H1 (cell line): ENCODE data around the gene NEO1. TPM values are rescaled to one million over a fixed set of nuclear protein-coding genes. Genes with fewer than 3 reads are reported as not detected.

Source experiments
- CTCF ChIA-PET: fragments of 300-600 bp; sonication (Branson Sonifier 250); formaldehyde crosslinking; loops from one replicate; lab custom pipeline; 2021; ENCODE audit not compliant: partially characterized antibody; lab: Charles Lee
- POLR2A ChIA-PET: fragments of 300-600 bp; sonication (Branson Sonifier 250); formaldehyde crosslinking; loops from one replicate; lab custom pipeline; 2021; ENCODE audit warnings: inconsistent platforms; ENCODE audit not compliant: partially characterized antibody; lab: Charles Lee
- DNase-seq, 2 experiments: peaks; one replicate each; pipeline versions ENCODE4 v3.0.0 to v3.0.0-alpha.2; 2010 to 2022; ENCODE audit warnings: low spot score in 2 of 2, low read depth in 1 of 2, mixed read lengths in 1 of 2
- FAIRE-seq: peaks from 2 replicates; lab custom pipeline; 2011; peaks lifted over from hg19 to GRCh38; lab: Jason Lieb, UNC
- H2AFZ ChIP-seq: 2 replicates; pipeline ENCODE4 v1.8.1; 2012; ENCODE audit warnings: low read length, inconsistent platforms
- H2AK5ac ChIP-seq: 2 replicates; pipeline ENCODE4 v1.6.1; 2013; ENCODE audit warnings: low read depth, low read length
- H2BK120ac ChIP-seq: replicated peaks from 2 replicates; pipeline ENCODE3; 2013; ENCODE audit warnings: low read depth, low read length, inconsistent platforms
- H2BK12ac ChIP-seq: 2 replicates; pipeline ENCODE4 v1.6.1; 2013; ENCODE audit warnings: low read depth, low read length
- H2BK15ac ChIP-seq: 2 replicates; pipeline ENCODE4 v1.6.1; 2013; ENCODE audit warnings: low read length
- H2BK20ac ChIP-seq: 2 replicates; pipeline ENCODE4 v1.6.1; 2013; ENCODE audit warnings: low read length
- H2BK5ac ChIP-seq: 2 replicates; pipeline ENCODE4 v1.6.1; 2013; ENCODE audit warnings: low read depth, low read length
- H3K14ac ChIP-seq: 2 replicates; pipeline ENCODE4 v1.6.1; 2013; ENCODE audit warnings: inconsistent platforms; ENCODE audit not compliant: insufficient read length
- H3K18ac ChIP-seq: 2 replicates; pipeline ENCODE4 v1.6.1; 2013; ENCODE audit warnings: low read length; ENCODE audit errors: extremely low read depth
- H3K23ac ChIP-seq: 2 replicates; pipeline ENCODE4 v1.6.1; 2013; ENCODE audit warnings: inconsistent platforms; ENCODE audit not compliant: insufficient read length
- H3K23me2 ChIP-seq: 2 replicates; pipeline ENCODE4 v1.6.1; 2013; ENCODE audit warnings: low read depth, low read length
- H3K27ac ChIP-seq: 2 replicates; pipeline ENCODE4 v1.6.1; 2011; ENCODE audit warnings: low read depth, low read length, inconsistent platforms
- H3K27me3 ChIP-seq, 4 experiments: replicated peaks in 1 of 4; 1 replicate in 1 of 4; 2 replicates in 3 of 4; pipeline versions ENCODE4 v1.6.1 to v1.8.1; 2011 to 2013; ENCODE audit warnings: low read length in 3 of 4, mild to moderate bottlenecking in 3 of 4, inconsistent platforms in 2 of 4, mixed read lengths in 2 of 4, moderate library complexity in 1 of 4; ENCODE audit not compliant: control insufficient read depth in 3 of 4, insufficient read depth in 3 of 4; ENCODE audit errors: extremely low read depth in 1 of 4
- H3K36me3 ChIP-seq, 4 experiments: 2 replicates each; pipeline versions ENCODE4 v1.6.1 to v1.8.1; 2011 to 2013; ENCODE audit warnings: mild to moderate bottlenecking in 4 of 4, low read length in 3 of 4, moderate library complexity in 2 of 4, control low read depth in 1 of 4, inconsistent platforms in 1 of 4; ENCODE audit not compliant: insufficient read depth in 4 of 4, control insufficient read depth in 2 of 4
- H3K4ac ChIP-seq: replicated peaks from 2 replicates; pipeline ENCODE3; 2013; ENCODE audit warnings: low read length, low read depth, mixed read lengths, inconsistent platforms; ENCODE audit not compliant: insufficient read length
- H3K4me1 ChIP-seq, 4 experiments: replicated peaks in 1 of 4; 1 replicate in 1 of 4; 2 replicates in 3 of 4; pipeline versions ENCODE4 v1.6.1 to v1.8.1; 2011 to 2013; ENCODE audit warnings: low read length in 3 of 4, inconsistent platforms in 2 of 4, mixed read lengths in 1 of 4; ENCODE audit not compliant: insufficient read depth in 4 of 4, control insufficient read depth in 3 of 4
- H3K4me2 ChIP-seq, 2 experiments: 2 replicates each; pipeline versions ENCODE4 v1.6.1 to v1.8.1; 2011 to 2013; ENCODE audit warnings: low read depth in 2 of 2, low read length in 2 of 2, control low read depth in 1 of 2, inconsistent platforms in 1 of 2, mild to moderate bottlenecking in 1 of 2; ENCODE audit not compliant: insufficient read depth in 1 of 2
- H3K4me3 ChIP-seq, 4 experiments: fragments of 200-600, 300-600 bp in 1 of 4; sonication (generic), shearing (Covaris generic), sonication (Bioruptor Twin) in 1 of 4; 2 replicates each; pipeline versions ENCODE4 v1.5.1 to v1.8.1; 2011 to 2016; ENCODE audit warnings: low read length in 4 of 4, low read depth in 3 of 4, control low read depth in 2 of 4, inconsistent platforms in 2 of 4, mild to moderate bottlenecking in 2 of 4, mixed read lengths in 1 of 4, moderate library complexity in 1 of 4; ENCODE audit not compliant: insufficient read depth in 2 of 4; ENCODE audit errors: extremely low read depth in 1 of 4
- H3K56ac ChIP-seq: replicated peaks from 2 replicates; pipeline ENCODE3; 2013; ENCODE audit warnings: low read depth, mild to moderate bottlenecking, mixed read lengths, low read length, inconsistent platforms; ENCODE audit not compliant: insufficient read length
- H3K79me1 ChIP-seq: 2 replicates; pipeline ENCODE4 v1.6.1; 2013; ENCODE audit warnings: low read depth, low read length, control low read depth
- H3K79me2 ChIP-seq, 2 experiments: 2 replicates each; pipeline versions ENCODE4 v1.6.1 to v1.8.1; 2012 to 2013; ENCODE audit warnings: low read length in 2 of 2, mild to moderate bottlenecking in 2 of 2, inconsistent platforms in 1 of 2; ENCODE audit not compliant: insufficient read depth in 2 of 2, control insufficient read depth in 1 of 2
- H3K9ac ChIP-seq, 4 experiments: replicated peaks in 1 of 4; 1 replicate in 1 of 4; 2 replicates in 3 of 4; pipeline versions ENCODE4 v1.6.1 to v1.8.1; 2011 to 2013; ENCODE audit warnings: low read depth in 3 of 4, low read length in 3 of 4, control low read depth in 2 of 4, mild to moderate bottlenecking in 2 of 4, moderate library complexity in 2 of 4, inconsistent platforms in 1 of 4; ENCODE audit errors: extremely low read depth in 1 of 4
- H3K9me3 ChIP-seq, 2 experiments: 2 replicates each; pipeline versions ENCODE4 v1.6.1 to v1.8.1; 2012 to 2013; ENCODE audit warnings: mild to moderate bottlenecking in 2 of 2, moderate library complexity in 2 of 2, control low read depth in 1 of 2, inconsistent platforms in 1 of 2, low read depth in 1 of 2, low read length in 1 of 2, mixed read lengths in 1 of 2; ENCODE audit not compliant: insufficient read depth in 2 of 2
- H4K20me1 ChIP-seq, 2 experiments: replicated peaks in 1 of 2; 2 replicates each; pipeline versions ENCODE3 to v1.8.1; 2011 to 2013; ENCODE audit warnings: inconsistent platforms in 2 of 2, low read length in 2 of 2, mild to moderate bottlenecking in 1 of 2; ENCODE audit not compliant: insufficient read depth in 2 of 2, control insufficient read depth in 1 of 2
- H4K5ac ChIP-seq: 2 replicates; pipeline ENCODE4 v1.6.1; 2013; ENCODE audit warnings: low read length, low read depth, mixed read lengths, inconsistent platforms; ENCODE audit not compliant: insufficient read length
- H4K8ac ChIP-seq: 2 replicates; pipeline ENCODE4 v1.8.0; 2013; ENCODE audit warnings: mild to moderate bottlenecking, moderate library complexity, low read length, inconsistent platforms; ENCODE audit not compliant: insufficient read depth; ENCODE audit errors: extremely low read depth
- H4K91ac ChIP-seq: replicated peaks from 2 replicates; pipeline ENCODE3; 2013; ENCODE audit warnings: low read length, mixed read lengths, inconsistent platforms; ENCODE audit not compliant: insufficient read length
- CBX5 ChIP-seq: fragments of 300-800, 300-1000 bp; sonication (generic); IDR thresholded peaks from 2 replicates; pipeline ENCODE4 v1.7.1; 2016; ENCODE audit warnings: antibody characterized with exemption, low read length, low read depth
- CREB1 ChIP-seq: IDR thresholded peaks from 2 replicates; pipeline ENCODE4 v1.6.1; 2012; ENCODE audit warnings: inconsistent platforms
- EGR1 ChIP-seq: IDR thresholded peaks from 2 replicates; pipeline ENCODE4 v1.6.1; 2011; ENCODE audit warnings: low read depth, low read length, borderline replicate concordance
- JUND ChIP-seq: IDR thresholded peaks from 2 replicates; pipeline ENCODE4 v1.6.1; 2011; ENCODE audit warnings: mild to moderate bottlenecking, improper control_type of control experiment, low read length
- PHF8 ChIP-seq: fragments of 200-600 bp; sonication (generic); conservative IDR thresholded peaks from 2 replicates; pipeline ENCODE4 v1.7.1; 2012; ENCODE audit warnings: low read depth, mild to moderate bottlenecking, inconsistent platforms, low read length, moderate library complexity
- POLR2A ChIP-seq, 2 experiments: IDR thresholded peaks; 1 replicate in 1 of 2; 2 replicates in 1 of 2; pipeline ENCODE4 v1.6.1; 2011; ENCODE audit warnings: low read depth in 2 of 2, low read length in 2 of 2, mild to moderate bottlenecking in 2 of 2; ENCODE audit errors: control extremely low read depth in 1 of 2
- POLR2AphosphoS5 ChIP-seq: IDR thresholded peaks from 2 replicates; pipeline ENCODE4 v1.6.1; 2011; ENCODE audit warnings: low read depth, low read length
- RAD21 ChIP-seq, 2 experiments: IDR thresholded peaks in 1 of 2; conservative IDR thresholded peaks in 1 of 2; 2 replicates each; pipeline ENCODE4 v1.6.1; 2011; ENCODE audit warnings: low read depth in 2 of 2, low read length in 2 of 2, improper control_type of control experiment in 1 of 2, inconsistent platforms in 1 of 2, mild to moderate bottlenecking in 1 of 2, moderate library complexity in 1 of 2
- RFX5 ChIP-seq: IDR thresholded peaks from 2 replicates; pipeline ENCODE4 v1.6.1; 2011; ENCODE audit warnings: low read depth, low read length, improper control_type of control experiment, borderline replicate concordance
- SP4 ChIP-seq: IDR thresholded peaks from 2 replicates; pipeline ENCODE4 v1.6.1; 2012; ENCODE audit warnings: low read length, inconsistent platforms
- SRF ChIP-seq: IDR thresholded peaks from 2 replicates; pipeline ENCODE4 v1.6.1; 2011; ENCODE audit warnings: mild to moderate bottlenecking, low read depth, low read length, moderate library complexity
- SUZ12 ChIP-seq: fragments of 200-600 bp; sonication (generic); IDR thresholded peaks from 2 replicates; pipeline ENCODE4 v1.6.1; 2012; ENCODE audit warnings: mild to moderate bottlenecking, inconsistent platforms, low read length, moderate library complexity, mixed read lengths
- TAF7 ChIP-seq: optimal IDR thresholded peaks from 2 replicates; pipeline ENCODE3; 2011; ENCODE audit warnings: low read depth, mild to moderate bottlenecking, inconsistent platforms, low read length, moderate library complexity, borderline replicate concordance
- TBP ChIP-seq: IDR thresholded peaks from 2 replicates; pipeline ENCODE4 v1.6.1; 2011; ENCODE audit warnings: low read depth, low read length, improper control_type of control experiment
- WGBS, 2 experiments: shearing (Covaris generic) in 1 of 2; methylation state at CpG; one replicate each; pipeline versions ENCODE4 v1.1.6 to v1.1.7; 2013 to 2015; ENCODE audit warnings: low lambda C conversion rate in 2 of 2, mixed read lengths in 2 of 2, inconsistent platforms in 1 of 2, low coverage in 1 of 2, missing lambda C conversion rate in 1 of 2; ENCODE audit not compliant: insufficient replicate concordance in 2 of 2, insufficient coverage in 1 of 2, insufficient read length in 1 of 2; ENCODE audit errors: extremely low coverage in 1 of 2, missing lambda C conversion rate in 1 of 2; 5-methylcytosine and 5-hydroxymethylcytosine counted together
- polyA plus RNA-seq, 7 experiments: library from polyadenylated mRNA; depleted of rRNA in 3 of 7; stranded (reverse) in 5 of 7; unstranded in 2 of 7; fragments of >200 nt in 5 of 7; fragments of 200-250 nt in 2 of 7; gene quantifications; 1 replicate in 5 of 7; 2 replicates in 1 of 7; 4 replicates in 1 of 7; pipeline versions ENCODE4 v1.2.1 to v1.2.3, GENCODE V29; 2011 to 2013; ENCODE audit warnings: missing spikeins in 2 of 7, mixed read lengths in 2 of 7
- total RNA-seq: library from RNA; stranded (reverse); fragmentation: NEBNext Ultra II Directional; extraction: Animal tissue kit (Norgen Biotek cat#: 25700); gene quantifications from 2 replicates; pipeline ENCODE4 v1.2.1, GENCODE V29; 2021
- TF ChIP-seq, protein P1 (sequence below): IDR thresholded peaks from 2 replicates; pipeline ENCODE4 v1.6.1; 2012; ENCODE audit warnings: inconsistent platforms

Gene NEO1
- total and polyA plus RNA-seq, 2 of the 8 experiments (the other 6 are each of a cell fraction or from before 2014, with no cell fraction given), result 36.0 to 51.0 TPM

DNA sequence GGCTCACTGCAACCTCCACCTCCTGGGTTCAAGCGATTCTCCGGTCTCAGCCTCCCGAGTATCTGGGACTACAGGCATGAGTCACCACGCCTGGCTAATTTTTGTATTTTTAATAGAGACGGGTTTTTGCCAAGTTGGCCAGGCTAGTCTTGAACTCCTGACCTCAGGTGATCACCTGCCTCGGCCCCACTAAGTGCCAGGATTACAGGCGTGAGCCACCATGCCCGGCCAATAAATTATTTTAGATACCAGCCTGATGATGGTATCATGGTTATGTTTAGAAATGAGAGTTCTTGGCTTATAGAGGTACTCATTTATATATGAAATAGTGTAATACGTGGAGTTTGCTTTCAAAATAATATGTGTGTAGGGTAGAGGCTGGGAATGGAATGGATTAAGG is 119.4 kb downstream of the NEO1 start:
- Histone ChIP-seq H3K14ac (no peak overlapping the region), H2BK20ac (no peak overlapping the region), H3K4me3 (no peak overlapping the region), H3K18ac (no peak overlapping the region), H3K9ac (no peak overlapping the region), H2BK5ac (no peak overlapping the region), H3K79me2 (no peaks in the 10 kb centered on the region), H3K79me1 (no peaks in the 10 kb centered on the region), H2BK15ac (no peak overlapping the region), H3K4ac (no peak overlapping the region), H2AFZ (no peak overlapping the region), H4K20me1 (no peaks in the 10 kb centered on the region), H3K56ac (no peak overlapping the region), H2BK120ac (no peak overlapping the region), H3K36me3 (peaks cover 0 to 2% (median 0%) of the 10 kb centered on the region in 4 experiments; a peak in 1 of 8 replicates), H3K4me2 (no peak overlapping the region), H3K27me3 (no peaks in the 10 kb centered on the region), H3K4me1 (peaks cover 0 to 8% (median 5%) of the 10 kb centered on the region in 4 experiments; a peak in 5 of 7 replicates), H4K8ac (no peak overlapping the region), H2AK5ac (no peak overlapping the region), H3K23me2 (no peaks in the 10 kb centered on the region), H2BK12ac (no peak overlapping the region), H3K9me3 (peaks cover under 1% of the 10 kb centered on the region in 2 experiments; a peak in 1 of 4 replicates), H4K91ac (no peak overlapping the region), H3K23ac (no peak overlapping the region), H4K5ac (no peak overlapping the region), H3K27ac (no peak overlapping the region)
- ChIA-PET POLR2A (no interaction called here), CTCF (no interaction called here)
- DNase-seq, result no peak
- FAIRE-seq, result no peak
- 92% methylated on average over 9 of the region's 9 CpGs; no CpG with 5 or more reads in 1 of the 2 experiments for WGBS, 2 experiments
- TF ChIP-seq RAD21 (IDR thresholded peaks at IDR 0.05 in 1 of 2, conservative IDR thresholded peaks at IDR 0.05 in 1 of 2; ENCODE audit: low read depth in 2 of 2, low read length in 2 of 2), result no peak
- TF ChIP-seq POLR2A (IDR thresholded peaks at IDR 0.05; ENCODE audit: control extremely low read depth in 1 of 2, low read depth in 2 of 2, low read length in 2 of 2), result no peak
- TF ChIP-seq JUND, result no peak
- no peak for TF ChIP-seq SRF
- TF ChIP-seq, protein P1, sequence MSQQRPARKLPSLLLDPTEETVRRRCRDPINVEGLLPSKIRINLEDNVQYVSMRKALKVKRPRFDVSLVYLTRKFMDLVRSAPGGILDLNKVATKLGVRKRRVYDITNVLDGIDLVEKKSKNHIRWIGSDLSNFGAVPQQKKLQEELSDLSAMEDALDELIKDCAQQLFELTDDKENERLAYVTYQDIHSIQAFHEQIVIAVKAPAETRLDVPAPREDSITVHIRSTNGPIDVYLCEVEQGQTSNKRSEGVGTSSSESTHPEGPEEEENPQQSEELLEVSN, result no peak
- TF ChIP-seq SUZ12, result no peak
- no peak for TF ChIP-seq TAF7
- TF ChIP-seq PHF8, result no peak
- TF ChIP-seq RFX5, result no peak
- no peak for TF ChIP-seq POLR2AphosphoS5
- TF ChIP-seq EGR1, result no peak
- TF ChIP-seq CREB1, result no peak
- TF ChIP-seq SP4, result no peak
- TF ChIP-seq TBP, result no peak
- TF ChIP-seq CBX5, result no peak
